ENCODE measurements around the gene FNDC11. TPM values are rescaled to one million over a fixed set of nuclear protein-coding genes. Genes with fewer than 3 reads are reported as not detected.
"Not testable (repeated sequence)": the region's sequence is repeated elsewhere in the genome, so short reads cannot be mapped to it uniquely, and the experiment has no call there.

The FNDC11 gene
- total RNA-seq, 2 experiments from 2014 or later = 0.48 to 0.55 TPM

- Mint-ChIP-seq H3K36me3 (peaks cover 8% of the 10 kb centered on the region), H3K9me3 (no peaks in the 10 kb centered on the region), H3K4me3 (no peak overlapping the region), H3K4me1 (peaks cover 6% of the 10 kb centered on the region), H3K27me3 (no peaks in the 10 kb centered on the region), H3K27ac (no peak overlapping the region)
- POLR2A ChIA-PET = interaction anchor here (4.3 kb wide), 1 partner anchor 9 kb away, joined by 31 read pairs; no protein-coding TSS in a partner anchor
- DNase-seq = no peak
- ATAC-seq (ENCODE audit: low read depth) = no peak
Observed at GRCh38 chr20:63557481-63557891, 3.5 kb downstream of the FNDC11 start.

GRCh38 chr20:63558804-63559484 lies 5.0 kb downstream of the FNDC11 start:
- POLR2A ChIA-PET = no interaction called here
- Mint-ChIP-seq H3K4me1 (no peaks in the 10 kb centered on the region), H3K27ac (no peak overlapping the region), H3K4me3 (no peak overlapping the region), H3K9me3 (no peaks in the 10 kb centered on the region), H3K36me3 (peaks cover 8% of the 10 kb centered on the region), H3K27me3 (no peaks in the 10 kb centered on the region)
- no peak for ATAC-seq (ENCODE audit: low read depth)
- DNase-seq = no peak

GRCh38 chr20:63559485-63560332 lies 5.8 kb downstream of the FNDC11 start:
- ATAC-seq (ENCODE audit: low read depth); H3K4me1 Mint-ChIP-seq; H3K27me3 Mint-ChIP-seq; H3K36me3 Mint-ChIP-seq; DNase-seq; H3K9me3 Mint-ChIP-seq; H3K27ac Mint-ChIP-seq; POLR2A ChIA-PET; H3K4me3 Mint-ChIP-seq: not testable (repeated sequence)

GRCh38 chr20:63560333-63560805 lies 6.4 kb downstream of the FNDC11 start:
- Mint-ChIP-seq H3K27ac (no peak overlapping the region), H3K4me3 (no peak overlapping the region), H3K9me3 (no peaks in the 10 kb centered on the region), H3K27me3 (no peaks in the 10 kb centered on the region), H3K36me3 (peaks cover 8% of the 10 kb centered on the region), H3K4me1 (no peaks in the 10 kb centered on the region)
- POLR2A ChIA-PET = no interaction called here
- DNase-seq (no peak), ATAC-seq (ENCODE audit: low read depth) (no peak)

- POLR2A ChIA-PET = no interaction called here
- DNase-seq (no peak), ATAC-seq (ENCODE audit: low read depth) (no peak)
- Mint-ChIP-seq H3K27ac (no peak overlapping the region), H3K4me1 (no peaks in the 10 kb centered on the region), H3K36me3 (peaks cover 11% of the 10 kb centered on the region), H3K27me3 (no peaks in the 10 kb centered on the region), H3K4me3 (no peak overlapping the region), H3K9me3 (no peaks in the 10 kb centered on the region)
Observed at GRCh38 chr20:63560856-63561609, 7.1 kb downstream of the FNDC11 start.

GRCh38 chr20:63561624-63562396 lies 7.9 kb downstream of the FNDC11 start:
- ATAC-seq (ENCODE audit: low read depth) = no peak
- H3K27ac Mint-ChIP-seq = no peak overlapping the region
- H3K27me3 Mint-ChIP-seq = no peaks in the 10 kb centered on the region
- peaks cover 11% of the 10 kb centered on the region for H3K36me3 Mint-ChIP-seq
- POLR2A ChIA-PET = no interaction called here
- no peaks in the 10 kb centered on the region for H3K4me1 Mint-ChIP-seq
- H3K9me3 Mint-ChIP-seq = no peaks in the 10 kb centered on the region
- no peak overlapping the region for H3K4me3 Mint-ChIP-seq
- no peak for DNase-seq

GRCh38 chr20:63562461-63563224 lies 8.7 kb downstream of the FNDC11 start:
- no peak overlapping the region for H3K27ac Mint-ChIP-seq
- peaks cover 5% of the 10 kb centered on the region for H3K4me1 Mint-ChIP-seq
- H3K36me3 Mint-ChIP-seq = peaks cover 11% of the 10 kb centered on the region
- DNase-seq (no peak), ATAC-seq (ENCODE audit: low read depth) (no peak)
- no peaks in the 10 kb centered on the region for H3K27me3 Mint-ChIP-seq
- no peaks in the 10 kb centered on the region for H3K9me3 Mint-ChIP-seq
- no peak overlapping the region for H3K4me3 Mint-ChIP-seq
- POLR2A ChIA-PET = no interaction called here

- DNase-seq (no peak), ATAC-seq (ENCODE audit: low read depth) (no peak)
- Mint-ChIP-seq H3K4me1 (peaks cover 11% of the 10 kb centered on the region), H3K9me3 (no peaks in the 10 kb centered on the region), H3K4me3 (no peak overlapping the region), H3K27ac (no peak overlapping the region), H3K36me3 (peaks cover 14% of the 10 kb centered on the region), H3K27me3 (no peaks in the 10 kb centered on the region)
- POLR2A ChIA-PET = no interaction called here
Observed at GRCh38 chr20:63563225-63563935, 9.4 kb downstream of the FNDC11 start.

- Mint-ChIP-seq H3K9me3 (no peaks in the 10 kb centered on the region), H3K36me3 (peaks cover 12% of the 10 kb centered on the region), H3K4me3 (no peak overlapping the region), H3K27me3 (no peaks in the 10 kb centered on the region), H3K27ac (no peak overlapping the region), H3K4me1 (peaks cover 13% of the 10 kb centered on the region)
- ATAC-seq (ENCODE audit: low read depth) = no peak
- POLR2A ChIA-PET = interaction anchor here (5.2 kb wide), 1 partner anchor 8 kb away, joined by 31 read pairs; the partner anchor contains the start of gene FNDC11
- DNase-seq = no peak
Observed at GRCh38 chr20:63564036-63564810, 10.3 kb downstream of the FNDC11 start.

GRCh38 chr20:63565021-63565698 lies 11.2 kb downstream of the FNDC11 start:
- Mint-ChIP-seq H3K27ac (no peak overlapping the region), H3K27me3 (no peaks in the 10 kb centered on the region), H3K4me3 (no peak overlapping the region), H3K9me3 (no peaks in the 10 kb centered on the region), H3K4me1 (peaks cover 13% of the 10 kb centered on the region), H3K36me3 (peaks cover 12% of the 10 kb centered on the region)
- POLR2A ChIA-PET = interaction anchor here (1.5 to 5.2 kb wide), 2 partner anchors 9 kb away, joined by 3 to 31 read pairs; partner anchors contain the start of genes FNDC11 and HELZ2
- DNase-seq (no peak), ATAC-seq (ENCODE audit: low read depth) (no peak)

Measured in activated naive CD8-positive, alpha-beta T cell treated with anti-CD3 and anti-CD28 coated beads, Interleukin-2, amount 10 ng/mL, durations not matched to agents 7 days and 5 days (primary cell).